Activated effector memory CD4-positive, alpha-beta T cell treated with anti-CD3 and anti-CD28 coated beads, Interleukin-2, amount 50 U/mL, for 16 hours (primary cell): ENCODE measurements around the gene C3orf70.
"Not testable (repeated sequence)": the region's sequence is repeated elsewhere in the genome, so short reads cannot be mapped to it uniquely, and the experiment has no call there.

Experiments
- DNase-seq: peaks from one replicate; pipeline ENCODE4 v3.0.0-alpha.2; 2020

C3orf70 gene

DNA sequence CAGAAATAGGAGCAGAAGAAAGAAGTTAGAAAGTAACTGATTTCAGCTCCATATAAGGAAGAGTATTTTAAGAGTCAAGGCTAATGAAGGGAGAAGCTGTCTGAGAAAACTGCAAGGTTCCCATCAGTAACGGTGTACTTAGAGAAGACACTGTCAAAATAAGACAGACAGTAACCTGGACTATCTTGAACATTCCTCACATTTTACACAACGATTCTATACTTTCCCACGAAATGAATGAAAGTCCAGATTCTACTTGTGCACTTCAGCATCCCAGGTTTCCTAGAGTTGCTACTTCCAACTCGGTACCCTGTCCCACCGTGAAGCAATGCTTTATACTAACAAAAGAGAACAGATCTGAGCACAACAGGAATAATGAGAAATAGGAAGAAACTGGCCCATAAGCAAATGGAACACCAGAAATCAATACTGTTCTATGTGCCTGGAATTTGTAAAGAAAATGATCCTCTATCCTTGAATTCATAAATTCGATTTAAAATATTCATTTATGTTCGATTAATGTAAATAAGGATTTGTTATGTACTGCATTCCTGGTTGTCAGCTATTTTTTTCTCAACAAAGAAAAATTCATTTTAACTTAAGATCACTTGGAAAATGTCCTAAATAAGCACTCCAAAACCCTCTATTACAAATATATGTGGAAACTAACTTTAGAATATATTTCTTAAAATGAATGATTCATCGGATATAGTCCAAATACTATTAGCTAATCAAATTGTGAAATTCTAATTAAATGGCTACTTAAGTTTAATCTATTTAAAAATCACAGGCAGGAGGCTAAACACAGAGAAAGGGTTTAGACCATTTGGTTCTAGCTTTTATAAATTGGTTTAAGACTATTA, 1.5 kb downstream of the C3orf70 start:
- no peak for DNase-seq

DNA sequence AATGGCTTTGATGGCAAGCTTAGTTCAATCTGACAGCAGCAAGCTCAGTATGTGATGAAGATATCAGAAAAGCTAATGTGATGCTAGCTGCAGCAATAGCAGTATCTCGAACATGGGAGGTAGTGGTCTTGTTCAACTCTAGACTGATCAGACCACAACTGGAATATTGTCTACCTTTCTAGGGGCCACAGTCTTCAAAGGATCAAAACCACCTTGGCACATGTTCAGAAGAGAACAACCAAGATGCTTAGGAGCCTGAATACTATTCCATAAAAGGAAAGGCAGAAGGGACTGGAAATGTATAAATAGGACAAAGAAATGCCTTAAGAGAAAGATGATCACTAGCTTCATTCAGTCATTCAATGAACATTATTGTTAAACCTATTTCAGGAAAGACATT, 2.3 kb downstream of the C3orf70 start:
- DNase-seq = no peak

GRCh38 chr3:185149591-185149990, 3.3 kb downstream of the C3orf70 start:
- no peak for DNase-seq

GRCh38 chr3:185145511-185145910, 7.3 kb downstream of the C3orf70 start:
- DNase-seq = no peak

- DNase-seq = no peak
Measured at GRCh38 chr3:185144784-185145183, 8.1 kb downstream of the C3orf70 start.

DNA sequence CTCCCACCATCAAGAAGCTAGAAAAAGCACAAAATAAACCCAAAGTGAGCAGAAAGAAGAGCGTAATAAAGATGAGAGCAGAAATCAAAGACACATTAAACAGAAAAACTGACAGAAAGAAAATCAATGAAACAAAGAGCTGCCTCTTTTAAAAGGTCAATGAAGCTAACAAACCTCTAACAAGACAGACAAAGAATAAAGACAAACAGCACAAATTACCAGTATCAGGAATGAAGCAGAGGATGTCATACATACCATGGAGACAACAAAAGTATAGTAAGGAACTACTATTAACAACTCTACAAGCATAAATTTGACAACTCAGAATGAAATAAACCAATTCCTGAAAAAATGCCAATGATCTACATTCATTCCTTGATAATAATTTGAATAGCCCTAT, 15.0 kb downstream of the C3orf70 start:
- no peak for DNase-seq

GRCh38 chr3:185134509-185134908, 18.4 kb downstream of the C3orf70 start:
- DNase-seq = no peak

GRCh38 chr3:185131602-185132256, 21.1 kb downstream of the C3orf70 start:
- DNase-seq = no peak

GRCh38 chr3:185129083-185129482, 23.8 kb downstream of the C3orf70 start:
- DNase-seq = no peak

DNA sequence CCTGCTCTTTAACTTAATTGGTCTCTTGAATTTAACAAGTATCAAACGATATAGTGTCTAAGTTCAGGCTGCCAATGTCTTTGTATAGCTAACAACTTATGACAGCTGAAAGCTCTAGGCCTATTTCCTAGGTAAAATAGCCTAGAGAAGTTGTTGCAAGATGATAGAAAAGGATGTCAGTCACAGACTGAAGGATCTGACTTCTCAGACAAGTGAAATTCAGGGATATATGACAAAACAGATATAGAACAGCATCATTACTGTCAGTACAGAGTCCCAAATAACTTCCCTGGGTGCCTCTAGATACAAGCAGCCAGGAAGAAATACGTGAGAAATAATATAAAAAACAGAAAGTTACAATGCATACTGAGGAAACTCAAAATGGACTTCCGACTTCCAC, 26.7 kb downstream of the C3orf70 start:
- DNase-seq = no peak

GRCh38 chr3:185120126-185120525, 32.7 kb downstream of the C3orf70 start:
- DNase-seq = no peak

DNA sequence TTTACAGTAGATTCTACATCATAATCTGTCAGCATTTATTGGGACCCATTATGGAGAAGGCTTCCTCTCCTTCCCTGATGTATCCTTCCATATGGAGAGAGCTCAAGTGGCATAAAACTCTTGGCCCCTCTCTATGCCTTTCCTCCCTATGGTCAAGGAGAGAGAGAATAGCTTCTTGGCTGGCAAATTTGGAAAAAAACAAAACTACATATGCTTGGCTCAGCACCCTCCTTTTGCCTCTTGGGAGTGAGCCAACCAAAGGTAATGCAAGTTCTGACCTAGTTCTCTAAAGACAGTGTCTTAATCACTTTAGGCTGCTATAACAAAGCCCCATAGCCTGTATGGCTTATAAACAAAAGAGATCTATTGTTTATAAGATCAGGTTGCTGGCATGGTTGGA, 37.5 kb downstream of the C3orf70 start:
- DNase-seq = no peak

DNA sequence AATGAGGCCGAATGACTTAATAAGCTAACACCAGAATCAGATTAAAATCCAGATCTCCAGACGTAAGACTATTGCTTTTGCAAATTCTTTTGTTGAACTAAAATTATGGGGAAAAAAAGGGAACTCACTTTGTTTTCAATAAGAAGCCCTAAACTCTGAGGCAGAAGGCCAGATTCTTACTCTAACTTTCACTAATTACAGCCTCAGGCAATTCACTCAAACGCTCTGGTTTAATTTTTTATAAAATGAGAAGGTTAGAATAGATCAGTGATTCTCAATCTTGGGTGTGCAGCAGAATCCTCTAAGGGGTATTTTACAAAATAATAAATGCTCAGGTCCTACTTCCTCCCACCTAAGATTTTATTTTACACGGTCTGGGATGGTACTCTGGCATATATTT, 38.1 kb downstream of the C3orf70 start:
- no peak for DNase-seq

GRCh38 chr3:185112186-185112585, 40.7 kb downstream of the C3orf70 start:
- DNase-seq = no peak

- not testable (repeated sequence) for DNase-seq
Measured at GRCh38 chr3:185109012-185109411, 43.8 kb downstream of the C3orf70 start.

DNA sequence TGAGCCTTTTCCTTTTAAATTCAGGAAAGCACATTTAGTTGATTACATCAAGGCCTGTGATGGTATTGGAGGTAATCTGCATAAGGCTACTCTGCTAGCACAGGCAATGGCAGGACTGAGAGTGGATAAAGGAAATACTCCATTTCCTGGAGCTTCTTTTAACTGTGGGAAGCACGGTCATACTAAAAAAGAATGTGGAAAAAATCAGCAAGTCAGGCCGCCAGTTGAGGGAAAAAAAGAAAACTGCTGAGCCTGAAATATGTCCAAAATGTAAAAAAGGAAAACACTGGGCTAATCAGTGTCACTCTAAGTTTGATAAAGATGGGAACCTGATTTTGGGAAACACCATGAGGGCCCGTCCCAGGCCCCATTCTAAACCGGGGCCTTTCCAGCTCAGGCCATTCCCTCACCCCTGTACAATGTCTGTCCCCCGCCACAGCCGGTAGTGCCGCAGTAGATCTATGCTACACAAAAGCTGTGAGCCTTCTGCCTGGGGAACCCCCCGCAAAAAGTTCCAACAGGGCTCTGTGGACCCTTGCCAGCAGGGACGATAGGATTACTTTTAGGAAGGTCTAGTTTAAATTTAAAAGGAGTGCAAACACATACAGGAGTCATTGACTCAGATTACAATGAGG, 46.5 kb downstream of the C3orf70 start:
- not testable (repeated sequence) for DNase-seq

DNA sequence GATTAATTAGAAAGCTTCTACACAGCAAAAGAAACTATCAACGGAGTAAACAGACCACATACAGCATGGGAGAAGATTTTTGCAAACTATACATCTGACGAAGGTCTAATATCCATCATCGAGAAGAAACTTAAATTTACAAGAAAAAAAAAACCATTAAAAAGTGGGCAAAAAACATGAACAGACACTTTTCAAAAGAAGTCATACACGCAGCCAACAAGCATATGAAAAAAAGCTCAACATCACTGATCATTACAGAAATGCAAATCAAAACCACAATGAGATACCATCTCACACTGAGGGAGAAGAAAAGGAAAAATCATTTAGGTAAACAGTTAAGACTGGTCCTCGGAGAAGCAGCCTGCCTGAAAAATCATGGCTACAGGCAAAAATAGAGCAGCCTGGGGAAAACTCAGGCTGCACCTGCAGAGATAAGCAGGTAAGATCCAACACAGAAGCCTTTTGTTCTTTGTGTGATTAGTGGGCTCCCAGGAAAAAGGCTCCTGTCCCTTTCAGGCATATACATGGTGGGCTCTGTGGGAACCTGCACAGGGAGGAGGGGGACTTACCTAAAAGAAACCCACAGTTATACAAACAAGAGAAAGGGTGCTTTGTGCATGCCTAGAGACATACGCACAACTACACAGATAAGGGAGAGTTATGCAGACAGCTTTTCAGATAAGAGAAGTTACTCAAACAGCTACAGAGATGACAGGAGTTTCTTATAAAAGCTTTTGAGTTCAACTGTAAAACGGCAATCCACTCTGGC, 49.3 kb downstream of the C3orf70 start:
- no peak for DNase-seq

- DNase-seq = no peak
Measured at GRCh38 chr3:185094697-185095096, 58.2 kb downstream of the C3orf70 start.

- no peak for DNase-seq
Measured at GRCh38 chr3:185093116-185093515, 59.7 kb downstream of the C3orf70 start.

- no peak for DNase-seq
Measured at GRCh38 chr3:185090811-185091210, 62.0 kb downstream of the C3orf70 start.

DNA sequence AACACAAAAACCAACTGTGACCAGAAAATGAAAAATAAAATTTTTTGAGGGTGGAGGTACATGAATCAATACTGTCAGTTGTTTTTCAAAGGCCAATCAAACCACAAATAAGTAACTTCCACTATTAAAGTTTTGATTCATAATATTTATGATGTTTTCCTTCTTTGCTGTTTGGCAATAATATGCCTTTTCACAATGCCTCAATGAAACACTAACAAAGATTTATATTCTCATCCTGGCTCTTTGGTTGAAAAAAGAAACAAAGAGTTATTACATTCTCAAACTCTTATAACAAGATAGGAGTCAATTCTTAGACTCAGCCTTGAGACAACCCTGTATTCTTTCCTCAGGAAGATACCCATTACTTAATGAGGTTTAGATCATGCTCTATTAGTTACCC, 63.1 kb downstream of the C3orf70 start:
- no peak for DNase-seq

DNA sequence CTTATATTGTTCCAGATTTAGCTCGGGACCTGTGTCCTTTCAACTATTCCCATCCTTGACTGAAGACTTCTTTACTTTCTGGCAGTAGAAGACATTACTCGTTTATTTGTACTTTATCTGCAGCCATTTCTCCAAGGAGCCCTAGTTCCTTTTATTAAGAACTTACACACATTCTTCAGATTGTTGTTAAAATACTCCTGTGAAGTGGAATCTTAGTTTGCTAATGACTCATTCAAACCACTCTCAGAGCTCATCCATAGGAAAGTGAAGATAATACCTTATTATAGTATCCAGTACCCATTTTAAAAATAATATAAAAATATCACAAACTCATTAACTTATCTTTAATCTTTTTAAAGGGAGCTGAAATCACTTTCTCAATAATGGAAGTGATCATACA, 63.5 kb downstream of the C3orf70 start:
- no peak for DNase-seq

GRCh38 chr3:185087419-185087818, 65.4 kb downstream of the C3orf70 start:
- DNase-seq = no peak
